VCaP (cell line): ENCODE measurements around the gene SUSD3.

ENCODE experiments used
- H3K27ac ChIP-seq: fragments of 450-650 bp; 2 replicates; pipeline ENCODE4 v1.5.1; 2017
- CTCF ChIP-seq: fragments of 450-650 bp; conservative IDR thresholded peaks from 2 replicates; pipeline ENCODE4 v1.5.1; 2017; ENCODE audit warnings: mild to moderate bottlenecking, moderate library complexity

SUSD3 gene

GRCh38 chr9:93048566-93049448 lies 9.7 kb upstream of the SUSD3 start:
- no peak overlapping the region for H3K27ac ChIP-seq
- no peak for TF ChIP-seq CTCF

GRCh38 chr9:93049491-93049890 lies 9.0 kb upstream of the SUSD3 start:
- no peak for TF ChIP-seq CTCF
- no peak overlapping the region for H3K27ac ChIP-seq

- TF ChIP-seq CTCF: no peak
These were observed 8.3 kb upstream of the SUSD3 start for GRCh38 chr9:93050231-93050630.

GRCh38 chr9:93051680-93052089 lies 6.8 kb upstream of the SUSD3 start:
- no peak for TF ChIP-seq CTCF

More at GRCh38 chr9:93050231-93050630, 8.3 kb upstream of the SUSD3 start:
- H3K27ac ChIP-seq: no peak overlapping the region

GRCh38 chr9:93052791-93053540 lies 5.5 kb upstream of the SUSD3 start:
- H3K27ac ChIP-seq: no peak overlapping the region
- no peak for TF ChIP-seq CTCF

More at GRCh38 chr9:93051680-93052089, 6.8 kb upstream of the SUSD3 start:
- H3K27ac ChIP-seq: no peak overlapping the region

- H3K27ac ChIP-seq: no peak overlapping the region
- no peak for TF ChIP-seq CTCF
These were observed 4.6 kb upstream of the SUSD3 start for GRCh38 chr9:93053781-93054331.
